HL-60 (cell line): ENCODE results near the gene LPO.

Source experiments
- CTCF ChIP-seq: IDR thresholded peaks from one replicate; pipeline ENCODE4 v1.5.1; 2011; ENCODE audit warnings: low read length, control low read depth, inconsistent platforms; ENCODE audit not compliant: insufficient read depth
- GABPA ChIP-seq: IDR thresholded peaks from 2 replicates; pipeline ENCODE4 v1.6.1; 2012; ENCODE audit warnings: low read depth
- POLR2AphosphoS5 ChIP-seq: IDR thresholded peaks from 2 replicates; pipeline ENCODE4 v1.6.1; 2012; ENCODE audit warnings: low read depth
- TF ChIP-seq, protein P1 (sequence below): IDR thresholded peaks from 2 replicates; pipeline ENCODE4 v1.6.1; 2012; ENCODE audit warnings: low read depth; ENCODE audit not compliant: insufficient replicate concordance

GRCh38 chr17:58269557-58270291, 31.3 kb downstream of the LPO start:
- TF ChIP-seq GABPA (no peak), POLR2AphosphoS5 (peak; percentile 48; the same call in 1 of the 2 replicates), CTCF (no peak)
- TF ChIP-seq, protein P1, sequence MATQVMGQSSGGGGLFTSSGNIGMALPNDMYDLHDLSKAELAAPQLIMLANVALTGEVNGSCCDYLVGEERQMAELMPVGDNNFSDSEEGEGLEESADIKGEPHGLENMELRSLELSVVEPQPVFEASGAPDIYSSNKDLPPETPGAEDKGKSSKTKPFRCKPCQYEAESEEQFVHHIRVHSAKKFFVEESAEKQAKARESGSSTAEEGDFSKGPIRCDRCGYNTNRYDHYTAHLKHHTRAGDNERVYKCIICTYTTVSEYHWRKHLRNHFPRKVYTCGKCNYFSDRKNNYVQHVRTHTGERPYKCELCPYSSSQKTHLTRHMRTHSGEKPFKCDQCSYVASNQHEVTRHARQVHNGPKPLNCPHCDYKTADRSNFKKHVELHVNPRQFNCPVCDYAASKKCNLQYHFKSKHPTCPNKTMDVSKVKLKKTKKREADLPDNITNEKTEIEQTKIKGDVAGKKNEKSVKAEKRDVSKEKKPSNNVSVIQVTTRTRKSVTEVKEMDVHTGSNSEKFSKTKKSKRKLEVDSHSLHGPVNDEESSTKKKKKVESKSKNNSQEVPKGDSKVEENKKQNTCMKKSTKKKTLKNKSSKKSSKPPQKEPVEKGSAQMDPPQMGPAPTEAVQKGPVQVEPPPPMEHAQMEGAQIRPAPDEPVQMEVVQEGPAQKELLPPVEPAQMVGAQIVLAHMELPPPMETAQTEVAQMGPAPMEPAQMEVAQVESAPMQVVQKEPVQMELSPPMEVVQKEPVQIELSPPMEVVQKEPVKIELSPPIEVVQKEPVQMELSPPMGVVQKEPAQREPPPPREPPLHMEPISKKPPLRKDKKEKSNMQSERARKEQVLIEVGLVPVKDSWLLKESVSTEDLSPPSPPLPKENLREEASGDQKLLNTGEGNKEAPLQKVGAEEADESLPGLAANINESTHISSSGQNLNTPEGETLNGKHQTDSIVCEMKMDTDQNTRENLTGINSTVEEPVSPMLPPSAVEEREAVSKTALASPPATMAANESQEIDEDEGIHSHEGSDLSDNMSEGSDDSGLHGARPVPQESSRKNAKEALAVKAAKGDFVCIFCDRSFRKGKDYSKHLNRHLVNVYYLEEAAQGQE, result no peak
